CD14-positive monocyte (primary cell): Measurements from ENCODE around the gene IGFBP4. TPM values are rescaled to one million over a fixed set of nuclear protein-coding genes. Genes with fewer than 3 reads are reported as not detected.

Experiments used
- DNase-seq, 3 donors: peaks; one replicate each; pipeline ENCODE4 v3.0.0-alpha.2; 2011 to 2022
- H2AFZ ChIP-seq: 2 replicates; pipeline ENCODE4 v1.6.0; 2012; ENCODE audit warnings: mild to moderate bottlenecking, low read depth, low read length, inconsistent platforms; ENCODE audit not compliant: insufficient read depth, poor library complexity, severe bottlenecking
- H3K27ac ChIP-seq, 2 donors: 1 replicate in 1 of 2; 2 replicates in 1 of 2; pipeline ENCODE4 v1.5.1; 2012 to 2013; ENCODE audit warnings: low read length in 2 of 2, control low read depth in 1 of 2, inconsistent platforms in 1 of 2, low read depth in 1 of 2, mild to moderate bottlenecking in 1 of 2
- H3K27me3 ChIP-seq, 2 donors: one replicate each; pipeline versions ENCODE4 v1.6.0 to v1.6.1; 2011 to 2013; ENCODE audit warnings: low read length in 2 of 2; ENCODE audit not compliant: control insufficient read depth in 2 of 2, insufficient read depth in 2 of 2
- H3K36me3 ChIP-seq, 2 donors: replicated peaks in 1 of 2; 1 replicate in 1 of 2; 2 replicates in 1 of 2; pipeline versions ENCODE4 v1.5.1 to v1.6.1; 2012 to 2013; ENCODE audit warnings: low read length in 2 of 2, control low read depth in 1 of 2, inconsistent platforms in 1 of 2, mild to moderate bottlenecking in 1 of 2; ENCODE audit not compliant: insufficient read depth in 2 of 2, control insufficient read depth in 1 of 2
- H3K4me1 ChIP-seq, 2 donors: 1 replicate in 1 of 2; 2 replicates in 1 of 2; pipeline versions ENCODE4 v1.5.1 to v1.6.1; 2012 to 2013; ENCODE audit warnings: low read length in 2 of 2, control low read depth in 1 of 2, inconsistent platforms in 1 of 2, mild to moderate bottlenecking in 1 of 2, moderate library complexity in 1 of 2; ENCODE audit not compliant: insufficient read depth in 2 of 2, control insufficient read depth in 1 of 2
- H3K4me2 ChIP-seq: replicated peaks from 2 replicates; pipeline ENCODE3; 2012; ENCODE audit warnings: low read length, moderate library complexity, mild to moderate bottlenecking; ENCODE audit not compliant: poor library complexity, severe bottlenecking; ENCODE audit errors: extremely low read depth
- H3K4me3 ChIP-seq, 3 experiments: fragments of 200-600 bp in 1 of 3; sonication (generic) in 1 of 3; replicated peaks in 1 of 3; 1 replicate in 2 of 3; 2 replicates in 1 of 3; pipeline ENCODE4 v1.5.1; 2011 to 2013; ENCODE audit warnings: low read length in 3 of 3, mild to moderate bottlenecking in 3 of 3, control low read depth in 2 of 3, low read depth in 2 of 3, inconsistent platforms in 1 of 3, moderate library complexity in 1 of 3
- H3K79me2 ChIP-seq: 2 replicates; pipeline ENCODE4 v1.6.0; 2012; ENCODE audit warnings: mild to moderate bottlenecking, control low read depth, inconsistent platforms, low read length, moderate library complexity; ENCODE audit not compliant: insufficient read depth
- H3K9ac ChIP-seq: 2 replicates; pipeline ENCODE4 v1.6.0; 2017; ENCODE audit warnings: low read length, mild to moderate bottlenecking; ENCODE audit not compliant: insufficient read depth, poor library complexity, severe bottlenecking
- H3K9me3 ChIP-seq, 2 donors: replicated peaks in 1 of 2; 1 replicate in 1 of 2; 2 replicates in 1 of 2; pipeline versions ENCODE4 v1.5.1 to v1.6.1; 2012 to 2013; ENCODE audit warnings: low read length in 2 of 2, control low read depth in 1 of 2; ENCODE audit not compliant: control insufficient read depth in 1 of 2, insufficient read depth in 1 of 2
- H4K20me1 ChIP-seq: 2 replicates; pipeline ENCODE4 v1.6.0; 2012; ENCODE audit warnings: mild to moderate bottlenecking, low read length, control low read depth, moderate library complexity; ENCODE audit not compliant: insufficient read depth
- H3K27ac Mint-ChIP-seq, 7 donors: one replicate each; pipeline ENCODE4 v1.8.0; 2020; ENCODE audit warnings: mild to moderate bottlenecking in 7 of 7, mixed read lengths in 7 of 7, moderate library complexity in 6 of 7, inconsistent platforms in 2 of 7
- H3K27me3 Mint-ChIP-seq, 3 donors: one replicate each; pipeline ENCODE4 v1.8.0; 2021 to 2022; ENCODE audit warnings: low read depth in 3 of 3, mild to moderate bottlenecking in 3 of 3, mixed read lengths in 3 of 3, moderate library complexity in 3 of 3, inconsistent platforms in 1 of 3
- H3K36me3 Mint-ChIP-seq, 2 donors: one replicate each; pipeline ENCODE4 v1.8.0; 2020; ENCODE audit warnings: mixed read lengths in 2 of 2, inconsistent platforms in 1 of 2, mild to moderate bottlenecking in 1 of 2
- H3K4me1 Mint-ChIP-seq: one replicate; pipeline ENCODE4 v1.8.0; 2020; ENCODE audit warnings: mild to moderate bottlenecking, mixed read lengths
- H3K4me3 Mint-ChIP-seq, 2 donors: one replicate each; pipeline ENCODE4 v1.8.0; 2020; ENCODE audit warnings: mild to moderate bottlenecking in 2 of 2, mixed read lengths in 2 of 2, moderate library complexity in 1 of 2
- H3K9me3 Mint-ChIP-seq, 7 donors: one replicate each; pipeline ENCODE4 v1.8.0; 2020 to 2022; ENCODE audit warnings: mixed read lengths in 7 of 7, mild to moderate bottlenecking in 6 of 7, moderate library complexity in 6 of 7, inconsistent platforms in 2 of 7
- CTCF ChIP-seq: fragments of 200-600 bp; IDR thresholded peaks from one replicate; pipeline ENCODE4 v1.8.0; 2022; ENCODE audit warnings: antibody characterized with exemption, mild to moderate bottlenecking
- WGBS: methylation state at CpG from one replicate; pipeline ENCODE4 v1.1.5; 2013; ENCODE audit warnings: missing lambda C conversion rate; ENCODE audit not compliant: insufficient coverage; 5-methylcytosine and 5-hydroxymethylcytosine counted together
- intact Hi-C, 2 donors: fragments of 100-400 bp; cut with micrococcal nuclease; formaldehyde crosslinking; loops; one replicate each; pipeline versions ENCODE4 v1.15.0 to v1.15.1; 2023
- polyA plus RNA-seq, 3 donors: library from polyadenylated mRNA; depleted of rRNA in 1 of 3; unstranded in 2 of 3; stranded (reverse) in 1 of 3; fragments of 300-500 nt in 2 of 3; fragments of >200 nt in 1 of 3; fragmentation: Illumina TruSeq in 2 of 3; gene quantifications; 1 replicate in 2 of 3; 2 replicates in 1 of 3; pipeline ENCODE4 v1.2.3, GENCODE V29; 2012 to 2021

Gene IGFBP4
- polyA plus RNA-seq, 3 donors, result 0.04 to 0.15 TPM; not detected in 1

- no peak for TF ChIP-seq CTCF
- no peak for DNase-seq
- intact Hi-C loops, result no loop called here
- H3K27me3 ChIP-seq, result no peaks in the 10 kb centered on the region
- H3K79me2 ChIP-seq, result peaks cover 5% of the 10 kb centered on the region
- peaks cover 21 to 30% of the 10 kb centered on the region in 2 donors for H3K4me1 ChIP-seq
- H3K4me3 ChIP-seq, result no peak overlapping the region
- no peak overlapping the region for H3K27ac Mint-ChIP-seq
- H3K9ac ChIP-seq, result no peak overlapping the region
- H3K9me3 Mint-ChIP-seq, result peaks cover 0 to 4% (median 0%) of the 10 kb centered on the region in 7 donors
- no peak overlapping the region for H3K4me3 Mint-ChIP-seq
- H3K36me3 Mint-ChIP-seq, result no peaks in the 10 kb centered on the region
- no peaks in the 10 kb centered on the region for H4K20me1 ChIP-seq
- no peak overlapping the region for H2AFZ ChIP-seq
- peaks cover 0 to 5% (median 3%) of the 10 kb centered on the region in 3 donors for H3K27me3 Mint-ChIP-seq
- 90% methylated on average over 2 of the region's 3 CpGs for WGBS
- H3K36me3 ChIP-seq, result no peaks in the 10 kb centered on the region
- no peak overlapping the region for H3K27ac ChIP-seq
- peaks cover 32% of the 10 kb centered on the region for H3K4me1 Mint-ChIP-seq
- H3K9me3 ChIP-seq, result no peaks in the 10 kb centered on the region
- H3K4me2 ChIP-seq, result no peak overlapping the region
These were observed 20.1 kb upstream of the IGFBP4 start for GRCh38 chr17:40422990-40423633.

- no peak overlapping the region for H3K27ac ChIP-seq
- no peaks in the 10 kb centered on the region for H3K9me3 ChIP-seq
- no peaks in the 10 kb centered on the region for H4K20me1 ChIP-seq
- H3K36me3 Mint-ChIP-seq, result no peaks in the 10 kb centered on the region
- H3K4me3 Mint-ChIP-seq, result no peak overlapping the region
- H3K4me3 ChIP-seq, result no peak overlapping the region
- no peak overlapping the region for H3K4me2 ChIP-seq
- no peaks in the 10 kb centered on the region for H3K36me3 ChIP-seq
- WGBS, result 0% methylated on average over 1 of the region's 4 CpGs
- H3K27ac Mint-ChIP-seq, result no peak overlapping the region
- intact Hi-C loops, result no loop called here
- TF ChIP-seq CTCF, result no peak
- H3K79me2 ChIP-seq, result no peaks in the 10 kb centered on the region
- DNase-seq, result no peak
- H3K4me1 Mint-ChIP-seq, result peaks cover 22% of the 10 kb centered on the region
- H3K4me1 ChIP-seq, result peaks cover 0 to 10% of the 10 kb centered on the region in 2 donors
- H3K9ac ChIP-seq, result no peak overlapping the region
- H3K9me3 Mint-ChIP-seq, result peaks cover 0 to 4% (median 0%) of the 10 kb centered on the region in 7 donors
- no peak overlapping the region for H2AFZ ChIP-seq
- no peaks in the 10 kb centered on the region for H3K27me3 ChIP-seq
- peaks cover 0 to 9% (median 3%) of the 10 kb centered on the region in 3 donors for H3K27me3 Mint-ChIP-seq
These were observed 17.5 kb upstream of the IGFBP4 start for GRCh38 chr17:40425741-40426140.
